T-helper 17 cell (primary cell): ENCODE results near the gene LRWD1. TPM values are rescaled to one million over a fixed set of nuclear protein-coding genes. Genes with fewer than 3 reads are reported as not detected.

Source experiments
- ATAC-seq: fragments of 150-1000 bp; cut with Tn5 transposase; 2 replicates; pipeline ENCODE4 v1.10.0; 2021; ENCODE audit warnings: mild to moderate bottlenecking, moderate library complexity
- DNase-seq, 3 donors: peaks; one replicate each; pipeline versions ENCODE4 v3.0.0 to v3.0.0-alpha.2; 2020 to 2021
- H3K9me3 ChIP-seq: one replicate; pipeline ENCODE4 v1.7.0; 2013; ENCODE audit warnings: low read length, mild to moderate bottlenecking; ENCODE audit not compliant: control insufficient read depth, poor library complexity, severe bottlenecking
- H3K27ac Mint-ChIP-seq: one replicate; pipeline ENCODE4 v1.8.0; 2022; ENCODE audit warnings: mild to moderate bottlenecking, moderate library complexity, mixed read lengths
- H3K27me3 Mint-ChIP-seq: one replicate; pipeline ENCODE4 v1.8.0; 2022; ENCODE audit warnings: mixed read lengths
- H3K36me3 Mint-ChIP-seq: one replicate; pipeline ENCODE4 v1.8.0; 2022; ENCODE audit warnings: low read depth, mixed read lengths
- H3K4me1 Mint-ChIP-seq: one replicate; pipeline ENCODE4 v1.8.0; 2022; ENCODE audit warnings: mild to moderate bottlenecking, mixed read lengths
- H3K4me3 Mint-ChIP-seq: one replicate; pipeline ENCODE4 v1.8.0; 2022; ENCODE audit warnings: mild to moderate bottlenecking, moderate library complexity, mixed read lengths
- total RNA-seq, 4 donors: library from RNA in 2 of 4; stranded (reverse) in 2 of 4; gene quantifications; one replicate each; pipeline ENCODE4 v1.2.3 and lab custom pipeline; 2022 to 2026

The LRWD1 gene
- total RNA-seq (10 to 100 TPM; 13.5 to 15.2 TPM), total RNA-seq (lab: John Stamatoyannopoulos, UW) (21.2 to 29.3 reads per million in 2 donors)

DNA sequence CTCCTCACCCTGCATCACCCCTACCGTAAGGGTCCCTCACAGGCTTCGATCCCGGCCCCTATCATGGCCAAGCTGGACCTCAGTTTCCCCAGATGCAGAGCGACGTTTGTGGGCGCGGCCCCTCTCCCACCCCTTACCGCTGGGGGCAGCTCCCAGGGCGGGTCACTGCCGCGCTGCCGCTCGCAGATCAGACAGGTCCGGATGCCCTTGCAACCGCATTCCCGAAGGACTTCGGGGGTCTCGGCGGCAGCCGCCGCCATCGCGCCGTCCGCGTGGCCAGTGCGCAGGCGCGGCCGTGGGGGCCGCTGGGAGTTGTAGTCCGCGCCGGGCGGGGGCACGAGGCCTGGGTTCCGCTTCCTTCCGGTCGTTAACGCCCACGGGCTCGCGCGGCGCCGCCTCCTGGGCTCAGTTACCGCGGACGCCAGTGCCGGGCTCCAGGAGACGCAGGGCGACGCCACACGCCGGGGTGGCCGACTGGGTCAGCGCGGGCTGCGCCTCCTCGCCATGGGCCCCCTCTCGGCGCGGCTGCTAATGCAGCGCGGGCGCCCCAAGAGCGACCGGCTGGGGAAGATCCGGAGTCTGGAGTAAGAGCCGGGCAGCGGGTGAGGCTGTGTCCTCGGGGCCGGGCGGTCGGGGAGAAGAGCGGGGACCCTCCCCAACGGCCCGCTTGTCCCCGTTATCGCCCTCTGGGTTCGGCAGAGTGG is at the start of gene LRWD1, which contains the start of gene ALKBH4:
TSS of gene LRWD1 (plus strand) at position 408 of the 704 bp plus-strand sequence. CDS start at position 505, 97 bp downstream.
TSS of gene ALKBH4 (minus strand) at position 287 of the 704 bp plus-strand sequence. CDS start at position 260, 27 bp downstream.
- Mint-ChIP-seq H3K4me3 (peak within 1 kb of the TSS; percentile 91), H3K27ac (peak within 1 kb of the TSS; percentile 72), H3K36me3 (no peaks in the 10 kb centered on the region), H3K4me1 (peaks cover 26% of the 10 kb centered on the region), H3K27me3 (no peaks in the 10 kb centered on the region)
- DNase-seq (peak; percentile 90 to 93 (median 92)), ATAC-seq (peak; percentile 99)
- H3K9me3 ChIP-seq: no peaks in the 10 kb centered on the region

- H3K27ac Mint-ChIP-seq: peak overlapping the region; percentile 97
- peak; percentile 70 for ATAC-seq
- peak in 1 of 3 donors; percentile 41 for DNase-seq
- H3K9me3 ChIP-seq: no peaks in the 10 kb centered on the region
- H3K27me3 Mint-ChIP-seq: no peaks in the 10 kb centered on the region
- peaks cover 40% of the 10 kb centered on the region for H3K4me1 Mint-ChIP-seq
- H3K4me3 Mint-ChIP-seq: peak overlapping the region; percentile 87
- peaks cover 2% of the 10 kb centered on the region for H3K36me3 Mint-ChIP-seq
These were observed 49.0 kb upstream of the LRWD1 start for GRCh38 chr7:102415685-102416225.

DNA sequence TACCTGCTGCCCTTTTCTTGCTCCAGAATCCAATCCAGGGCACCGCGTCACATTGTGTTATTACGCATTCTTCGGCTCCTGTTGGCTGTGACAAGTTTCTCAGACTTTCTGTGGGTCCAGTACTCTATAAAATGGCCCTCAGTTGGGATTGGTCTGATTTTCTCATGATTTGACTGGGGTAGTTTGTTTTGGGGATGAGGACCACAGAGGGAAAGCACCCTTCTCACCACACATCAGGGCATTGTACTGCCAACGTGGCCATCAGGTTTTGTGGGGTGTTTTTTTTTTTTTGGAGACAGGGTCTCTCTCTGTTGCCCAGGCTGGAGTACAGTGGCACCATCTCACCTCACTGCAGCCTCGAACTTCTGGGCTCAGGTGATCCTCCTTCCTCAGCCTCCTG is 48.4 kb upstream of the LRWD1 start:
- H3K9me3 ChIP-seq: no peaks in the 10 kb centered on the region
- Mint-ChIP-seq H3K36me3 (peaks cover 5% of the 10 kb centered on the region), H3K27me3 (no peaks in the 10 kb centered on the region), H3K4me1 (peaks cover 43% of the 10 kb centered on the region), H3K27ac (peak overlapping the region; percentile 97), H3K4me3 (peak overlapping the region; percentile 87)
- ATAC-seq: peak; percentile 19
- DNase-seq: no peak

DNA sequence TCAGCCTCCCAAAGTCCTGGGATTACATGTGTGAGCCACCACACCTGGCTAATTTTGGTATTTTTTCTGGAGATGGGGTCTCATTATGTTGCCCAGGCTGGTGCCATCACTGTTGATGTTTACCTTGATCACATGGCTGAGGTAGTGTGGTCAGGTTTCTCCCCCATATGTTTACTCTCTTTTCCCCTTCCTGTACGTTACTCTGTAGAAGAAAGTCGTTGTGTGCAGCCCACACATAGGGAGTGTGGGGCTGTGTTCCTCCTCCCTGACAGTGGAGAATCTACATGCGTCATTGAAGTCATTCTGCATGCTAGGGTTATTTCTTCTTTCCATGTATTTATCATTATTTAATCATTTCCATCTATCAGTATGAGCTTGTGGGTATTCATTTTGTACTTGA is 47.7 kb upstream of the LRWD1 start:
- peak; percentile 77 for ATAC-seq
- DNase-seq: no peak
- peaks cover 5% of the 10 kb centered on the region for H3K36me3 Mint-ChIP-seq
- H3K4me3 Mint-ChIP-seq: peak overlapping the region; percentile 87
- H3K27me3 Mint-ChIP-seq: no peaks in the 10 kb centered on the region
- H3K27ac Mint-ChIP-seq: peak overlapping the region; percentile 97
- H3K9me3 ChIP-seq: no peaks in the 10 kb centered on the region
- peaks cover 43% of the 10 kb centered on the region for H3K4me1 Mint-ChIP-seq

GRCh38 chr7:102418592-102418991 is 46.2 kb upstream of the LRWD1 start:
- Mint-ChIP-seq H3K27ac (peak overlapping the region; percentile 97), H3K36me3 (peaks cover 5% of the 10 kb centered on the region), H3K4me3 (no peak overlapping the region), H3K27me3 (no peaks in the 10 kb centered on the region), H3K4me1 (peaks cover 39% of the 10 kb centered on the region)
- DNase-seq: no peak
- ATAC-seq: no peak
- no peaks in the 10 kb centered on the region for H3K9me3 ChIP-seq

GRCh38 chr7:102421706-102422240 is 43.0 kb upstream of the LRWD1 start:
- Mint-ChIP-seq H3K4me1 (peaks cover 48% of the 10 kb centered on the region), H3K27ac (peak overlapping the region; percentile 89), H3K4me3 (no peak overlapping the region), H3K36me3 (peaks cover 5% of the 10 kb centered on the region), H3K27me3 (no peaks in the 10 kb centered on the region)
- no peaks in the 10 kb centered on the region for H3K9me3 ChIP-seq
- ATAC-seq (no peak), DNase-seq (no peak)

DNA sequence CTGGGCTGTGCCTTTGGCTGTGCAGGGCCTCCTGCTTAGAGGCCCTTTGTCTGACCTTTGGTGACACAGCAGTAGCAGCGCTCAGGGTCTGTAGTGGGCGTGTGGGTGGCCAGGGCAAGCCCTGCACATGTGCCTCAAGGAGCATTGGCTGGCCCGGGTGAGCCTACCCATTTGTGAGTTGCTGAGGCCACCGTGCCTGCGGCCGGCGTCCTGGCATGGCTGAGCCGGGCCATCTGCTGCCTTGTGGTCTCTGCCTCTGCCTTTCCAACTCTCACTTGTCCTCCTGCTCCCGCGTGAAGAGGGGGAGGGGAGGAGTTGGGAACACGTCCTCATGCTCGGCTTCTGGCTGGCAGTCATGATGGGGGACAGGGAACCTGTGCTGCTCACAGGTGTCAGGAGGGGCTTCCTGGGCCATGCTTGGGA is 40.6 kb upstream of the LRWD1 start:
- peaks cover 45% of the 10 kb centered on the region for H3K4me1 Mint-ChIP-seq
- DNase-seq: no peak
- H3K9me3 ChIP-seq: no peaks in the 10 kb centered on the region
- peak overlapping the region; percentile 100 for H3K27ac Mint-ChIP-seq
- H3K36me3 Mint-ChIP-seq: peaks cover 5% of the 10 kb centered on the region
- H3K27me3 Mint-ChIP-seq: no peaks in the 10 kb centered on the region
- ATAC-seq: no peak
- H3K4me3 Mint-ChIP-seq: peak overlapping the region; percentile 93

DNA sequence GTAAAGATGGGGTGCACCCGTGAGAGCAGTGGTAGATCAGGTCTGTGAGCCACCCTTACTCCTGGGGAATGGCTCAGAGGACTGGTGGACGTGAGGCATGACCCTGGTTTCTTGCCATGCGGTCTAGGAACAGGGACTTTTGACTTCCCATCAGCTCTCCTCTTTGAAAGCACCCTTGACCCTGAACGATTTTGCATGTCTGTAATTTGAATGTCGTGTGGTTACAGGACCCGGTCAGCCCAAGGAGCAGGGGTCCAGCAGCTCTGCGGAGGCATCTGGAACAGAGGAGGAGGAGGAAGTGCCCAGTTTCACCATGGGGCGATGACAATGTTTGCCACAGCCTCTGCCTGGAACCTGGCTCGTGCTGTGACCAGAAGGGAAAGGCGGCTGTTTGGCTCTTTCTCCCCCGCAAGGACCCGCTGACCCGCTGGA is 40.0 kb upstream of the LRWD1 start:
- Mint-ChIP-seq H3K27ac (peak overlapping the region; percentile 100), H3K4me1 (peaks cover 50% of the 10 kb centered on the region), H3K4me3 (peak overlapping the region; percentile 93), H3K27me3 (no peaks in the 10 kb centered on the region), H3K36me3 (peaks cover 5% of the 10 kb centered on the region)
- DNase-seq: no peak
- H3K9me3 ChIP-seq: no peaks in the 10 kb centered on the region
- no peak for ATAC-seq

DNA sequence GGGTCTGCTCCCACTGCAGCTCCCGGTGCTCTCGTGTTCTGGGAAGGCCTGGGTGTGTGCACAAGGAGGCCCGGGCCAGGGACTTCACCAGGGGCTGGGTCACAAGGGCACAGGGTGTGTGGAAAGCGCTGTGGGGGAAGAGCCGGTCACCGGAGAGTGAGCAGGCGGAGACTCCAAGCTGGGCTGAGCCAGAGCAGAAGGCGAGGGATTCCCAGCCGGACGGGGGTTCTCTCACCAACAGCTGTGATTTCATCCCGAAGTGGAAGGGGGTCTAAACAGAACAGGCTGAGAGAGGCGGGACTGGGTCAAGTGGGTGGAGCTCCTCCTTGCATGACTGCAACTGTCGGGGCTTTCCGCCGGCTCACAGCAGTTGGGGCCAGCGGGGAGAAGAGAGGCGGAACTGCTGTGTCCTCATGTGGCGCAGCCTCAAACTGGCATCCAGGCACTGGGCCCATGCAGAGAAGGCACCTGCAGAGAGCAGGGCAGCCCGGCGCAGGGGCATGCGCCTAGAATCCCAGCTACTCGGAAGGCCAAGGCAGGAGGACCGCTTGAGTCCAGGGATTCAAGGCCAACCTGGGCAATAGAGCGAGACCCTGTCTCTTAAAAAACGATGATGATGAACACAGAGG is 39.0 kb upstream of the LRWD1 start:
- peak overlapping the region; percentile 100 for H3K27ac Mint-ChIP-seq
- no peaks in the 10 kb centered on the region for H3K27me3 Mint-ChIP-seq
- peak overlapping the region; percentile 93 for H3K4me3 Mint-ChIP-seq
- H3K4me1 Mint-ChIP-seq: peaks cover 47% of the 10 kb centered on the region
- DNase-seq (peak; percentile 74 to 85 (median 84)), ATAC-seq (peak; percentile 89)
- no peaks in the 10 kb centered on the region for H3K9me3 ChIP-seq
- H3K36me3 Mint-ChIP-seq: peaks cover 3% of the 10 kb centered on the region

GRCh38 chr7:102426268-102427018 is 38.3 kb upstream of the LRWD1 start:
- Mint-ChIP-seq H3K4me1 (peaks cover 49% of the 10 kb centered on the region), H3K27me3 (no peaks in the 10 kb centered on the region), H3K36me3 (no peaks in the 10 kb centered on the region), H3K27ac (peak overlapping the region; percentile 100), H3K4me3 (peak overlapping the region; percentile 93)
- ATAC-seq (peak; percentile 79), DNase-seq (peak in 2 of 3 donors; percentile 37 to 49)
- H3K9me3 ChIP-seq: no peaks in the 10 kb centered on the region

DNA sequence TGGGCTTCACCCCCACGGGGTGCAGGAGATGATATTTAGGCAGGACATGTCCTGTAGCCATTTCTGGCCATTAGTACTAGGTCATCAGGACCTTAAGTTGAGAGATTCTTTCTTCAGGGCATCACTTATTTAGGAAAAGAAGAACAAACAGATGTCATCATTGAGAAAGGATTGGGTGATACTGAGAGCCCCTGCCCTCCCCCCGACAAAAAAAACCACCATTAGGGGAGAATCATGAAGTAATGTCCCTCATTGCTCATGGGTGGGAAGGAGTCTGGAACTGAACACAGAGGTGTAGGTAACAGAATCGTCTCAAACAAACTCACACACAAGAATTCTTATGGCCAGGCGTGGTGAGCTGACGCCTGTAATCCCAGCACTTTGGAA is 37.8 kb upstream of the LRWD1 start:
- H3K4me1 Mint-ChIP-seq: peaks cover 54% of the 10 kb centered on the region
- no peaks in the 10 kb centered on the region for H3K36me3 Mint-ChIP-seq
- DNase-seq (no peak), ATAC-seq (no peak)
- H3K4me3 Mint-ChIP-seq: peak overlapping the region; percentile 93
- H3K27ac Mint-ChIP-seq: peak overlapping the region; percentile 100
- H3K9me3 ChIP-seq: no peaks in the 10 kb centered on the region
- no peaks in the 10 kb centered on the region for H3K27me3 Mint-ChIP-seq

- Mint-ChIP-seq H3K27ac (peak overlapping the region; percentile 100), H3K36me3 (no peaks in the 10 kb centered on the region), H3K4me3 (no peak overlapping the region), H3K4me1 (peaks cover 52% of the 10 kb centered on the region), H3K27me3 (no peaks in the 10 kb centered on the region)
- H3K9me3 ChIP-seq: no peaks in the 10 kb centered on the region
- no peak for DNase-seq
- ATAC-seq: no peak
These were observed 35.5 kb upstream of the LRWD1 start for GRCh38 chr7:102429141-102429899.
